ENCODE measurements around the gene SYP.

SYP gene

GRCh38 chrX:49214996-49215526 is 15.1 kb upstream of the SYP start:
- no peak for DNase-seq

- DNase-seq, result no peak
These were observed 14.4 kb upstream of the SYP start for GRCh38 chrX:49214416-49214815.

GRCh38 chrX:49212861-49213260 is 12.9 kb upstream of the SYP start:
- DNase-seq, result no peak

GRCh38 chrX:49212209-49212608 is 12.2 kb upstream of the SYP start:
- no peak for DNase-seq

GRCh38 chrX:49211074-49211473 is 11.1 kb upstream of the SYP start:
- DNase-seq, result no peak

- DNase-seq, result no peak
These were observed 10.4 kb upstream of the SYP start for GRCh38 chrX:49210406-49210805.

- DNase-seq, result no peak
These were observed 9.7 kb upstream of the SYP start for GRCh38 chrX:49209434-49210251.

- DNase-seq, result no peak
These were observed 8.4 kb upstream of the SYP start for GRCh38 chrX:49208399-49208798.

- no peak for DNase-seq
These were observed 6.5 kb upstream of the SYP start for GRCh38 chrX:49206543-49206942.

- DNase-seq, result no peak
These were observed 5.5 kb upstream of the SYP start for GRCh38 chrX:49205443-49205842.

GRCh38 chrX:49204709-49205108 is 4.7 kb upstream of the SYP start:
- no peak for DNase-seq

- DNase-seq, result no peak
These were observed 4.0 kb upstream of the SYP start for GRCh38 chrX:49204017-49204416.

GRCh38 chrX:49203536-49203935 is 3.5 kb upstream of the SYP start:
- no peak for DNase-seq

GRCh38 chrX:49202022-49202421 is 2.0 kb upstream of the SYP start:
- no peak for DNase-seq

GRCh38 chrX:49199315-49199595 is 738 bp downstream of the SYP start:
- DNase-seq, result no peak

- DNase-seq, result no peak
These were observed 1.3 kb downstream of the SYP start for GRCh38 chrX:49198540-49199314.

- no peak for DNase-seq
These were observed 2.4 kb downstream of the SYP start for GRCh38 chrX:49197543-49198087.

- DNase-seq, result no peak
These were observed 6.4 kb downstream of the SYP start for GRCh38 chrX:49193542-49193964.

GRCh38 chrX:49192722-49193328 is 7.2 kb downstream of the SYP start:
- DNase-seq, result no peak

- no peak for DNase-seq
These were observed 8.4 kb downstream of the SYP start for GRCh38 chrX:49191574-49192011.

- peak; percentile 97 for DNase-seq
These were observed 9.0 kb downstream of the SYP start for GRCh38 chrX:49190821-49191573.

GRCh38 chrX:49189606-49190005 is 10.4 kb downstream of the SYP start:
- DNase-seq, result no peak
